Heart left ventricle (tissue), 13 donors: Measurements from ENCODE around the gene OR5J2.

Experiments used
- CTCF ChIP-seq, 12 donors: fragments of 200-600 bp; sonication (generic) in 4 of 12; IDR thresholded peaks; one replicate each; pipeline versions ENCODE4 v1.5.0 to v1.8.0; 2018 to 2022; ENCODE audit warnings: antibody characterized with exemption in 12 of 12, mild to moderate bottlenecking in 5 of 12
- POLR2A ChIP-seq, 2 donors: fragments of 450-650 bp; IDR thresholded peaks; one replicate each; pipeline ENCODE4 v1.6.1; 2017; ENCODE audit warnings: antibody characterized with exemption in 2 of 2, mild to moderate bottlenecking in 2 of 2, moderate library complexity in 2 of 2
- donor health status: ischemic (EF 13 %, LVEDD 7.1; RV severe dilation, severe dysfunction).
- donor health status: DM: no; HTN: yes; CAD: no.
- donor health status: DM: no; HTN: no; CAD: no.
- donor health status: ischemic (EF 25% LVEDD 6.9; RV normal size, moderate dysfunction).
- donor health status: ischemic (EF 25% LVEDD 5.7; RV mildly dilated, moderate dysfunction).
- donor health status: ischemic (EF 35%, LVEDD 5.7; RV mildly dilated, moderate dysfunction).
- donor health status: nonischemic (EF 11% LVEDD 7.7; RV severe dilation, severe dysfunction).
- donor health status: DM: yes; HTN: yes; CAD: no.
- donor health status: PGD.
- donor health status: ischemic (EF 29% LVEDD 5.4; RV normal size, mild dysfunction).
- donor health status: nonischemic (EF 23%, LVEDD 6.1; RV moderate dilation, normal function).

GRCh38 chr11:56196705-56197104 lies 20.3 kb downstream of the OR5J2 start:
- TF ChIP-seq CTCF (IDR thresholded peaks at IDR 0.05) (no peak), POLR2A (IDR thresholded peaks at IDR 0.05) (no peak)
